CD8-positive, alpha-beta memory T cell (primary cell): ENCODE data around the gene DUT. TPM values are rescaled to one million over a fixed set of nuclear protein-coding genes. Genes with fewer than 3 reads are reported as not detected.

Experiments
- CTCF ChIA-PET: fragments of 350-600 bp; sonication (Branson Sonifier 250); formaldehyde crosslinking; loops from one replicate; lab custom pipeline; 2021; ENCODE audit warnings: antibody characterized with exemption; lab: Charles Lee
- POLR2A ChIA-PET: fragments of 350-600 bp; sonication (Branson Sonifier 250); formaldehyde crosslinking; loops from one replicate; lab custom pipeline; 2021; ENCODE audit warnings: antibody characterized with exemption; lab: Charles Lee
- DNase-seq, 5 donors: peaks; one replicate each; pipeline versions ENCODE4 v3.0.0 to v3.0.0-alpha.2; 2020 to 2022; ENCODE audit warnings: mixed read lengths in 1 of 5
- H3K27ac ChIP-seq: one replicate; pipeline ENCODE4 v1.7.0; 2013; ENCODE audit warnings: low read depth, mild to moderate bottlenecking, low read length, moderate library complexity
- H3K27me3 ChIP-seq: 2 replicates; pipeline ENCODE4 v1.7.0; 2013; ENCODE audit warnings: low read length, mild to moderate bottlenecking; ENCODE audit not compliant: insufficient read depth, poor library complexity, severe bottlenecking
- H3K36me3 ChIP-seq: 2 replicates; pipeline ENCODE4 v1.7.0; 2013; ENCODE audit warnings: mild to moderate bottlenecking, low read length, moderate library complexity; ENCODE audit not compliant: insufficient read depth
- H3K4me1 ChIP-seq: 2 replicates; pipeline ENCODE4 v1.7.0; 2013; ENCODE audit warnings: mild to moderate bottlenecking, low read length, moderate library complexity; ENCODE audit not compliant: insufficient read depth
- H3K4me3 ChIP-seq: 2 replicates; pipeline ENCODE4 v1.7.0; 2013; ENCODE audit warnings: mild to moderate bottlenecking, low read length
- H3K9me3 ChIP-seq: 2 replicates; pipeline ENCODE4 v1.7.0; 2013; ENCODE audit warnings: mild to moderate bottlenecking, low read length
- H3K27ac Mint-ChIP-seq, 8 donors: one replicate each; pipeline ENCODE4 v1.8.0; 2020 to 2021; ENCODE audit warnings: mixed read lengths in 8 of 8, mild to moderate bottlenecking in 6 of 8, inconsistent platforms in 3 of 8, moderate library complexity in 3 of 8
- H3K27me3 Mint-ChIP-seq, 2 donors: one replicate each; pipeline ENCODE4 v1.8.0; 2020 to 2021; ENCODE audit warnings: mixed read lengths in 2 of 2, mild to moderate bottlenecking in 1 of 2, moderate library complexity in 1 of 2
- H3K36me3 Mint-ChIP-seq, 3 donors: one replicate each; pipeline ENCODE4 v1.8.0; 2020 to 2021; ENCODE audit warnings: mixed read lengths in 3 of 3, inconsistent platforms in 1 of 3, mild to moderate bottlenecking in 1 of 3
- H3K4me1 Mint-ChIP-seq, 3 donors: one replicate each; pipeline ENCODE4 v1.8.0; 2020 to 2021; ENCODE audit warnings: mixed read lengths in 3 of 3, inconsistent platforms in 1 of 3, mild to moderate bottlenecking in 1 of 3
- H3K4me3 Mint-ChIP-seq, 7 donors: one replicate each; pipeline ENCODE4 v1.8.0; 2020 to 2021; ENCODE audit warnings: mixed read lengths in 7 of 7, mild to moderate bottlenecking in 6 of 7, moderate library complexity in 4 of 7, inconsistent platforms in 2 of 7
- H3K9me3 Mint-ChIP-seq, 5 donors: one replicate each; pipeline ENCODE4 v1.8.0; 2020 to 2022; ENCODE audit warnings: mixed read lengths in 5 of 5, mild to moderate bottlenecking in 3 of 5, moderate library complexity in 2 of 5, inconsistent platforms in 1 of 5
- polyA plus RNA-seq: library from polyadenylated mRNA; unstranded; fragments of 300-500 nt; fragmentation: Illumina TruSeq; gene quantifications from one replicate; pipeline ENCODE4 v1.2.3, GENCODE V29; 2021
- total RNA-seq, 2 experiments: library from RNA; stranded (reverse); gene quantifications; one replicate each; pipeline ENCODE4 v1.2.3, GENCODE V29; 2021

DUT gene
- total and polyA plus RNA-seq, 3 experiments from 2014 or later, result 136 to 413 (median 397) TPM

- ChIA-PET POLR2A (no interaction called here), CTCF (no interaction called here)
- Mint-ChIP-seq H3K27ac (no peak overlapping the region), H3K36me3 (no peaks in the 10 kb centered on the region), H3K4me3 (no peak overlapping the region), H3K4me1 (no peaks in the 10 kb centered on the region), H3K9me3 (peaks cover 0 to 3% (median 0%) of the 10 kb centered on the region in 5 donors), H3K27me3 (peaks cover 0 to 26% of the 10 kb centered on the region in 2 donors)
- Histone ChIP-seq H3K27ac (no peak overlapping the region), H3K27me3 (no peaks in the 10 kb centered on the region), H3K4me1 (no peaks in the 10 kb centered on the region), H3K4me3 (no peak overlapping the region), H3K9me3 (no peaks in the 10 kb centered on the region), H3K36me3 (no peaks in the 10 kb centered on the region)
- DNase-seq, result no peak
Measured at GRCh38 chr15:48388016-48388851, 57.0 kb downstream of the DUT start.

- no peaks in the 10 kb centered on the region for H3K9me3 Mint-ChIP-seq
- POLR2A ChIA-PET, result no interaction called here
- DNase-seq, result no peak
- Histone ChIP-seq H3K27ac (no peak overlapping the region), H3K27me3 (no peaks in the 10 kb centered on the region), H3K36me3 (no peaks in the 10 kb centered on the region), H3K9me3 (no peaks in the 10 kb centered on the region), H3K4me1 (no peaks in the 10 kb centered on the region), H3K4me3 (no peak overlapping the region)
- H3K27ac Mint-ChIP-seq, result no peak overlapping the region
- H3K4me1 Mint-ChIP-seq, result no peaks in the 10 kb centered on the region
- no peak overlapping the region for H3K4me3 Mint-ChIP-seq
- peaks cover 2 to 26% of the 10 kb centered on the region in 2 donors for H3K27me3 Mint-ChIP-seq
- no peaks in the 10 kb centered on the region for H3K36me3 Mint-ChIP-seq
- CTCF ChIA-PET, result no interaction called here
Measured at GRCh38 chr15:48388910-48389309, 57.7 kb downstream of the DUT start.

GRCh38 chr15:48389691-48390143, 58.5 kb downstream of the DUT start:
- Mint-ChIP-seq H3K27ac (peak overlapping the region in 1 of 8 donors; percentile 49), H3K9me3 (no peaks in the 10 kb centered on the region), H3K4me1 (no peaks in the 10 kb centered on the region), H3K36me3 (no peaks in the 10 kb centered on the region), H3K27me3 (peaks cover 2 to 26% of the 10 kb centered on the region in 2 donors), H3K4me3 (no peak overlapping the region)
- Histone ChIP-seq H3K27ac (no peak overlapping the region), H3K4me3 (no peak overlapping the region), H3K4me1 (no peaks in the 10 kb centered on the region), H3K36me3 (no peaks in the 10 kb centered on the region), H3K9me3 (no peaks in the 10 kb centered on the region), H3K27me3 (no peaks in the 10 kb centered on the region)
- DNase-seq, result no peak
- POLR2A ChIA-PET, result no interaction called here
- CTCF ChIA-PET, result no interaction called here

GRCh38 chr15:48391950-48392349, 60.7 kb downstream of the DUT start:
- no peaks in the 10 kb centered on the region for H3K4me1 Mint-ChIP-seq
- no peaks in the 10 kb centered on the region for H3K9me3 Mint-ChIP-seq
- Histone ChIP-seq H3K27me3 (no peaks in the 10 kb centered on the region), H3K4me1 (no peaks in the 10 kb centered on the region), H3K4me3 (no peak overlapping the region), H3K27ac (no peak overlapping the region), H3K9me3 (no peaks in the 10 kb centered on the region), H3K36me3 (no peaks in the 10 kb centered on the region)
- CTCF ChIA-PET, result no interaction called here
- no peak overlapping the region for H3K4me3 Mint-ChIP-seq
- no peaks in the 10 kb centered on the region for H3K36me3 Mint-ChIP-seq
- POLR2A ChIA-PET, result no interaction called here
- no peak overlapping the region for H3K27ac Mint-ChIP-seq
- DNase-seq, result no peak
- peaks cover 2 to 22% of the 10 kb centered on the region in 2 donors for H3K27me3 Mint-ChIP-seq

- POLR2A ChIA-PET, result no interaction called here
- Histone ChIP-seq H3K4me3 (no peak overlapping the region), H3K27me3 (no peaks in the 10 kb centered on the region), H3K9me3 (no peaks in the 10 kb centered on the region), H3K27ac (no peak overlapping the region), H3K36me3 (no peaks in the 10 kb centered on the region), H3K4me1 (no peaks in the 10 kb centered on the region)
- Mint-ChIP-seq H3K4me1 (no peaks in the 10 kb centered on the region), H3K27ac (no peak overlapping the region), H3K27me3 (peaks cover 2 to 22% of the 10 kb centered on the region in 2 donors), H3K9me3 (no peaks in the 10 kb centered on the region), H3K36me3 (no peaks in the 10 kb centered on the region), H3K4me3 (no peak overlapping the region)
- CTCF ChIA-PET, result no interaction called here
- DNase-seq, result no peak
Measured at GRCh38 chr15:48392356-48392755, 61.1 kb downstream of the DUT start.

Other genes with a start within 250 kb of the DUT start
- gene SLC24A5, start 210.4 kb upstream of the DUT start, total RNA-seq, result not detected
- gene SLC24A5, start 210.4 kb upstream of the DUT start, polyA plus RNA-seq, result not detected
- gene MYEF2, start 153.1 kb upstream of the DUT start, total RNA-seq, result 1 to 10 TPM; 9.8 TPM
- gene MYEF2, start 153.1 kb upstream of the DUT start, polyA plus RNA-seq, result 1.2 TPM
- gene CTXN2, start 139.8 kb upstream of the DUT start, total RNA-seq, result not detected
- not detected for gene CTXN2, start 139.8 kb upstream of the DUT start, polyA plus RNA-seq
- not detected for gene SLC12A1, start 125.1 kb upstream of the DUT start, total RNA-seq
- gene SLC12A1, start 125.1 kb upstream of the DUT start, polyA plus RNA-seq, result not detected